ENCODE results near the gene LRRFIP2.

LRRFIP2 gene

GRCh38 chr3:37190667-37191066 is 16.3 kb upstream of the LRRFIP2 start:
- no peak overlapping the region for H3K27ac ChIP-seq (ENCODE audit: low read length)
- TF ChIP-seq EZH2 (optimal IDR thresholded peaks at IDR 0.05; ENCODE audit: low read depth, low read length) (no peak), CTCF (IDR thresholded peaks at IDR 0.05; ENCODE audit: low read length) (no peak), EZH2phosphoT487 (IDR thresholded peaks at IDR 0.05; ENCODE audit: low read length) (no peak)
- H3K79me2 ChIP-seq (ENCODE audit: low read length) = no peaks in the 10 kb centered on the region
- no peaks in the 10 kb centered on the region for H4K20me1 ChIP-seq (ENCODE audit: insufficient read depth, low read length)
- no peaks in the 10 kb centered on the region for H3F3A ChIP-seq (ENCODE audit: insufficient read depth, low read length)
- no peak overlapping the region for H3K9ac ChIP-seq (ENCODE audit: low read length)
- no peak overlapping the region for H3K4me2 ChIP-seq (ENCODE audit: low read depth, low read length)
- no peaks in the 10 kb centered on the region for H3K9me2 ChIP-seq (replicated peaks; ENCODE audit: insufficient read depth, low read length)
- no peaks in the 10 kb centered on the region for H3K36me3 ChIP-seq (replicated peaks; ENCODE audit: insufficient read depth, low read length)
- no peaks in the 10 kb centered on the region for H3K4me1 ChIP-seq (ENCODE audit: low read length)
- no peaks in the 10 kb centered on the region for H3K9me3 ChIP-seq (replicated peaks; ENCODE audit: insufficient read depth, low read length)
- H2AFZ ChIP-seq (ENCODE audit: low read length) = no peak overlapping the region
- H3K4me3 ChIP-seq (ENCODE audit: low read length) = no peak overlapping the region
- no peaks in the 10 kb centered on the region for H3K27me3 ChIP-seq (replicated peaks; ENCODE audit: insufficient read depth, low read length)
- no peak for DNase-seq

GRCh38 chr3:37189109-37189508 is 14.7 kb upstream of the LRRFIP2 start:
- H3K4me1 ChIP-seq (ENCODE audit: low read length) = no peaks in the 10 kb centered on the region
- H3K27ac ChIP-seq (ENCODE audit: low read length) = no peak overlapping the region
- no peaks in the 10 kb centered on the region for H3K27me3 ChIP-seq (replicated peaks; ENCODE audit: insufficient read depth, low read length)
- H3K36me3 ChIP-seq (replicated peaks; ENCODE audit: insufficient read depth, low read length) = no peaks in the 10 kb centered on the region
- H3K79me2 ChIP-seq (ENCODE audit: low read length) = no peaks in the 10 kb centered on the region
- H3K9me2 ChIP-seq (replicated peaks; ENCODE audit: insufficient read depth, low read length) = no peaks in the 10 kb centered on the region
- TF ChIP-seq EZH2phosphoT487 (IDR thresholded peaks at IDR 0.05; ENCODE audit: low read length) = no peak
- TF ChIP-seq EZH2 (optimal IDR thresholded peaks at IDR 0.05; ENCODE audit: low read depth, low read length) = no peak
- no peak for TF ChIP-seq CTCF (IDR thresholded peaks at IDR 0.05; ENCODE audit: low read length)
- no peak overlapping the region for H2AFZ ChIP-seq (ENCODE audit: low read length)
- H3K4me2 ChIP-seq (ENCODE audit: low read depth, low read length) = no peak overlapping the region
- H3K9me3 ChIP-seq (replicated peaks; ENCODE audit: insufficient read depth, low read length) = no peaks in the 10 kb centered on the region
- no peak overlapping the region for H3K4me3 ChIP-seq (ENCODE audit: low read length)
- no peak overlapping the region for H3K9ac ChIP-seq (ENCODE audit: low read length)
- H3F3A ChIP-seq (ENCODE audit: insufficient read depth, low read length) = no peaks in the 10 kb centered on the region
- no peak for DNase-seq
- H4K20me1 ChIP-seq (ENCODE audit: insufficient read depth, low read length) = no peaks in the 10 kb centered on the region

- no peak overlapping the region for H3K4me2 ChIP-seq (ENCODE audit: low read depth, low read length)
- H3K9me3 ChIP-seq (replicated peaks; ENCODE audit: insufficient read depth, low read length) = no peaks in the 10 kb centered on the region
- H2AFZ ChIP-seq (ENCODE audit: low read length) = no peak overlapping the region
- H3K4me3 ChIP-seq (ENCODE audit: low read length) = no peak overlapping the region
- no peak for DNase-seq
- H3K9ac ChIP-seq (ENCODE audit: low read length) = no peak overlapping the region
- H3K4me1 ChIP-seq (ENCODE audit: low read length) = no peaks in the 10 kb centered on the region
- no peaks in the 10 kb centered on the region for H3F3A ChIP-seq (ENCODE audit: insufficient read depth, low read length)
- H3K79me2 ChIP-seq (ENCODE audit: low read length) = peaks cover 5% of the 10 kb centered on the region; the same call in 1 of the 2 replicates
- H3K36me3 ChIP-seq (replicated peaks; ENCODE audit: insufficient read depth, low read length) = no peaks in the 10 kb centered on the region
- no peaks in the 10 kb centered on the region for H3K9me2 ChIP-seq (replicated peaks; ENCODE audit: insufficient read depth, low read length)
- TF ChIP-seq EZH2phosphoT487 (IDR thresholded peaks at IDR 0.05; ENCODE audit: low read length) (no peak), EZH2 (optimal IDR thresholded peaks at IDR 0.05; ENCODE audit: low read depth, low read length) (no peak), CTCF (IDR thresholded peaks at IDR 0.05; ENCODE audit: low read length) (no peak)
- H3K27me3 ChIP-seq (replicated peaks; ENCODE audit: insufficient read depth, low read length) = no peaks in the 10 kb centered on the region
- no peak overlapping the region for H3K27ac ChIP-seq (ENCODE audit: low read length)
- no peaks in the 10 kb centered on the region for H4K20me1 ChIP-seq (ENCODE audit: insufficient read depth, low read length)
Observed at GRCh38 chr3:37183976-37184375, 9.6 kb upstream of the LRRFIP2 start.

Data from MM.1S (cell line).